NCI-H2107 treated with DMSO at 0.1 percent for 48 hours (cell line): ENCODE measurements around the gene SCYL2.

Experiments used
- DNase-seq: peaks from one replicate; lab custom pipeline; 2025; ENCODE audit not compliant: unreplicated experiment; lab: John Stamatoyannopoulos, UW

Gene SCYL2

DNA sequence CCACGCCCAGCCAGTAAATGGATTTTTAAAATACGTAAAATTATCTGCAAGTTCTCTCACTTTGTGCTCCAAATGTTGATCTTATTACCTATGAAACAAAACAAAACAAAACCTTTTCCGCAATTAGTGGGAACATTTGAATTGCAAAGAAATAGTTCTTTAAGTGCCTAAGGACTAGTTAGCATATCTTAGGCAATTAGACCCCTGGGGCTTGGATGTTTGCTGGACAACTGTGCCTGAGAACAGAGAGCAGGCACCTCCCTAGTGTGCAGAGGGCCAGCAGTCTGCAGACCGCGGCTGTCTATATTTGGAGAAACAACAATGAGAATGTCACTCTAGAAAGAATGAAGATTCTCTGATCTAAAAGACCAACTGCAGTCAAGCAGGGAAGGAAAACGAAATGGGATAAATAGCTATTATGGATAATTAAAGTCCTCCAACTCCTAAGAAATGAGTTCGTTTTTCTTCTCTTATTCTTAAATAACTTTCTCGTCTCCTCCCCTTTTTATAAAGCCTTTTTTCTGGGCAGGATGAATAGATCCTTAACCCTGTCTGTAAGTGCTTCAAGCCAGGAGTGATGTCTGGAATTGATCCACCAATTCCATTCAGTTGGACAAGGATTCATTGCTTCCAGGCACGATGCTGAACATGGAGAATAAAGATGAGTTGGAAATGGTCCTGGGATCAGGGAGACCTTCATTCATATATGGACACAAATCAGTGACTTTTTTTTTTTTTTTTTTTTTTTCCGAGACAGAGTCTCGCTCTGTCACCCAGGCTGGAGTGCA, 106.1 kb downstream of the SCYL2 start:
- DNase-seq, result no peak

DNA sequence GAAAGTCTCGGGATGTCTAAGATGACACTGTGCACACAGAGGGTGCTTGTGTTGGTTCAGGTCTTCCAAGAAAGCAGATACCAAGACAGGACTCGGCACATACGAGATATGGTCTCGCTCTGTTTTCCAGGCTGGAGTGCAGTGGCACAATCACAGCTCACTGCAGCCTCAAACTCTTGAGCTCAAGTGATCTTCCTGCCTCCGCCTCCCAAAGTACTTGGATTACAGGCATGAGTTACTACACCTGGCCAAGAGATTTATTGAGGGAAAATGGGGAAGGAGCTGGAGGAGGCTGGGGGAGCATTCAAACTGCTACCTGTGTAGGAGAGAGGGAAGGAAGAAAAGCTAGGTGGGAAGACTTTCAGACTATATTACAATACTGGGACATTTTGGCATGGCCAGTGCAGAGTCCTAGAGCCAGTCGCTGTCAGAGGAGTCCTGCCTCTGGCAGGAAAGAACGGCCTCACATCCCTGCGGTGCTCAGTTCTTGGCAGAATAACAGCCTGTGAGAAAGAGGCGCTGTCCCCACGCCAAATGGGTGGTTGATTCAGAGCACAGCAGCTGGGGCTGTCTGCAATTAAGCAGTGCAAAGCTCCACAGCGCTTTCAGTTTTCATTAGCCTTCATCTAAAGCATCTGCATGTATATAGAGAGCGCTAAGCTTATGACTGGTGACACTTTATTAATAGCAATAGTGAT, 108.2 kb downstream of the SCYL2 start:
- peak; percentile 65 for DNase-seq

DNA sequence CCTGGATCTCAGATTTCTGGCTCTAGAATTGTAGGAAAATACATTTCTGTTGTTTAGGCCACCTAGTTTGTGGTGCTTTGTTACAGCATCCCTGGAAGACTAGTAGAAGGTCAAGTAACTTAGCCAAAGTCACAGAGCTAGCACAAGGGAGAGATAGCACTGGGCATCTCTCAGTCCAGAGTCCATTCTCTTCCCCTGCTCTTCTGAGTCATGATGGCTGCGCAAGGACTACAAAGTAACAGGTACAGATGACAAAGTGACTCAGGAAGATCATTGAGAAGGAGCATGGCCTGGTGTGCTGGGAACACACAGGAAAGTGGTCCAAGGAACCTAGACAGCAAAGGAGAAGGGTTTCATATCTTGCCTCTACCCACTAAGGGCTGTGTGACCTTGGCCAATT, 109.2 kb downstream of the SCYL2 start:
- no peak for DNase-seq

DNA sequence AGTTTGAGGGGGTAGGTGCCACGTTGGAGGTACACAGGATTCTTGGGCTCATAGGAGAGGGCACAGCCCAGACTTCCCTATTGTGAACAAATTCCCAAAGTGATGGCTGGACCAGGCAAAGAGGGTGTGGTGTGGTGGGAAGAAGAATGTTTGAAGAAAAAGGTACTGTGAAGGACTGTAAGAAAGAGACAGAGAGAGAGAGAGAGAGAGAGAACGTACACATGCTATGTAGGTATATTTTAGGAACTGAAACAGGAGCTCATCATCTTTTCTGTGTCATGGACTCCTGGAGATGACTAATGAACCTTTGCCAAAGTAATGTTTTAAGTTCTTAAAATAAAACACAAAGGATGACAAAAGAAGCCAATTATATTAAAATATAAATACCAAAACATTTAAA, 114.4 kb downstream of the SCYL2 start:
- no peak for DNase-seq

DNA sequence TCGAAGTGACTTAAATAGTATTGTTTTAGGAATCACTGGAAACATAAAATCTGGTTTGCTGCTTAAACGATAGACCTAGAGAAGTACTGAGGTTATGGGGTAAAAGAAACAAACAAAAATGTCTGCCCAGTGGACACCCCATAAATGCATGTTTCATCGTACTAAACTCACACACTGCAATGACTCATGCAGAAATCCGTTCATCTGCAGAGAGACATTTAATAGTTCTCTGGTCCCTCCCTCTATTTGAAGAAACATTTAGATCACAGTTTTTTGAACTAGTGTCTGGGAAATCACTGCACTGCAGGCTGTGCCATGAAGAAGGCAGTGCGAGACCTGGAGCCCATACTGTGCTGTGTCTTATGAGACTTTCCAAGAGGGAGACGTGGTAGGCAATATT, 115.4 kb downstream of the SCYL2 start:
- no peak for DNase-seq

DNA sequence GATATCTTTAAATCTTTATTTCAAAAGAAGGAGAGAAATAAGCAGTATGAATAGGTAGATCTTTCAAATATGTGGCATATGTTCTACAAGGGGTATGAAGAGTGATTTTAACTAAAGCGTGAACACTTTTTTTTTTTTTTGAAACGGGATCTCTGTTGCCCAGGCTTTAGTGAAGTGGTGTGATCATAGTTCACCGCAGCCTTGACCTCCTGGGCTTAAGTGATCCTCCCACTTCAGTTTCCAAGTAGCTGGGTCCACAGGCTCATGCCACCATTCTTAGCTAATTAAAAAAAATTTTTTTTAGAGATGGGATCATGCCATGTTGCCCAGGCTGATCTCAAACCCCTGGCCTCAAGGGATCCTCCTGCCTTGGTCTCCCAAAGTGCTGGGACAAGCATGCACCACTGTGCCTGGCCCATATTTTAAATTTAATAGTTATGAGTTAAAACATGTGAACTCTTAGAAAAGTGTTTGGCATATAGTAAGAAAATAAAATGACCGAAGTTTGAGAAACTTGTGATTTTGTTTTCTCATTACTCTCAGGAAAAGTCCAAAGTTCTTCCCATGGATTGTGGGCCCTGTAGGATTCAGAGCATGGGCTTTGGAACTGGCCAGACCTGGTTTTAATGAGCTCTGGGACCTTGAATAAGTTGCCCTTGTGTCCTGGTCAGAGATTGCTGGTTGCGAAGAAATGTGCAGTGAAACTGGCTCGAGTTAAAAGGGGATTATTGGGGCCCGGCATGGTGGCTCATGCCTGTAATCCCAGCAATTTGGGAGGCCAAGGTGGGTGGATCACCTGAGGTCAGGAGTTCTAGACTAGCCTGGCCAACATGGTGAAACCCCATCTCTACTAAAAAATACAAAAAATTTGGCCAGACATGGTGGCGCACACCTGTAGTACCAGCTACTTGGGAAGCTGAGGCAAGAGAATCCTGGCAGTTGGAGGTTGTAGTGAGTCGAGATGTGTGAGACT, 116.9 kb downstream of the SCYL2 start:
- DNase-seq, result no peak

DNA sequence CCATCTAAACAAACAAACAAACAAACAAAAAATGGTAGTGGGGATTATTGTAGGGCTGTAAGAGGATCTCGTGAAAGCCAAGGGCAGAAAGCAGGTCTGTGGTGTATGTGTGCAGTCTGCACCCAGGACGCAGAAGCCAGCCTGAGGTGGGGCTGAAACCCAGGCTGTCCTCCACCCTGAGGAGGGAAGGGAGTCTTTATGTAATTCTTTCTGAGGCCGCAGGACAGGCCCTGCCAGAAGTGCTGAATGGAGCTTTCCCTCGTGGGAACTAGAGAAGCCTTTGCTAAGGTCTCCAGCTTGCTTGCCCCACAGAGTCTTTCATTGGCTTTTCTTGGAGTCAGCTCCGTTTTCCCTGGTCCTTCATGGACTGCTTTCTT, 117.6 kb downstream of the SCYL2 start:
- no peak for DNase-seq

DNA sequence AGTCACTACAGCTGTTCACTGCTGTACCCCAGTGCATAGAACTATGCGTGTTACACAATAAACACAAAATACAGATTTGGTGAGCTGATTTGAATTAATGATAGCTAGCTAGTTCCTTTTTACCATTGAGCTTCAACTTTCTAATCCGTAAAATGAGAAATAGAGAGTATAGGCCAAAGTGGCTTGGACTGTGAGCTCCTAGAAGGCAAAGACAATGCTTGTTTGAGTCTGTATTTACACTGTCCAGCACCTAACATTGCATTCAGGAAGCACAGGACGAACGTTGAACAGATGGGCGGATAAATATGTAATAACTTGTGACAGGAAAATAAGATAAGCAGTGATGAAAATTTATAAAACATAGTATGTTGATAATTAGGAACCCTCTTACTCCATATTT, 121.4 kb downstream of the SCYL2 start:
- no peak for DNase-seq
